ENCODE measurements around the gene CYBC1.

CYBC1 gene

GRCh38 chr17:82440469-82440981, 10.0 kb downstream of the CYBC1 start:
- H2AFZ ChIP-seq (ENCODE audit: low read length), result no peak overlapping the region
- H3K36me3 ChIP-seq (replicated peaks; ENCODE audit: insufficient read depth, low read length), result no peaks in the 10 kb centered on the region
- no peaks in the 10 kb centered on the region for H3K4me1 ChIP-seq (ENCODE audit: low read length)
- peaks cover 15% of the 10 kb centered on the region for H3K79me2 ChIP-seq (ENCODE audit: low read length)
- H3K4me2 ChIP-seq (ENCODE audit: low read depth, low read length), result no peak overlapping the region
- no peak for DNase-seq
- TF ChIP-seq EZH2phosphoT487 (IDR thresholded peaks at IDR 0.05; ENCODE audit: low read length) (no peak), EZH2 (optimal IDR thresholded peaks at IDR 0.05; ENCODE audit: low read depth, low read length) (no peak)
- TF ChIP-seq, protein P1, sequence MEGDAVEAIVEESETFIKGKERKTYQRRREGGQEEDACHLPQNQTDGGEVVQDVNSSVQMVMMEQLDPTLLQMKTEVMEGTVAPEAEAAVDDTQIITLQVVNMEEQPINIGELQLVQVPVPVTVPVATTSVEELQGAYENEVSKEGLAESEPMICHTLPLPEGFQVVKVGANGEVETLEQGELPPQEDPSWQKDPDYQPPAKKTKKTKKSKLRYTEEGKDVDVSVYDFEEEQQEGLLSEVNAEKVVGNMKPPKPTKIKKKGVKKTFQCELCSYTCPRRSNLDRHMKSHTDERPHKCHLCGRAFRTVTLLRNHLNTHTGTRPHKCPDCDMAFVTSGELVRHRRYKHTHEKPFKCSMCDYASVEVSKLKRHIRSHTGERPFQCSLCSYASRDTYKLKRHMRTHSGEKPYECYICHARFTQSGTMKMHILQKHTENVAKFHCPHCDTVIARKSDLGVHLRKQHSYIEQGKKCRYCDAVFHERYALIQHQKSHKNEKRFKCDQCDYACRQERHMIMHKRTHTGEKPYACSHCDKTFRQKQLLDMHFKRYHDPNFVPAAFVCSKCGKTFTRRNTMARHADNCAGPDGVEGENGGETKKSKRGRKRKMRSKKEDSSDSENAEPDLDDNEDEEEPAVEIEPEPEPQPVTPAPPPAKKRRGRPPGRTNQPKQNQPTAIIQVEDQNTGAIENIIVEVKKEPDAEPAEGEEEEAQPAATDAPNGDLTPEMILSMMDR (IDR thresholded peaks at IDR 0.05; ENCODE audit: low read length), result no peak
- no peaks in the 10 kb centered on the region for H4K20me1 ChIP-seq (ENCODE audit: insufficient read depth, low read length)
- no peaks in the 10 kb centered on the region for H3K27me3 ChIP-seq (replicated peaks; ENCODE audit: insufficient read depth, low read length)
- peaks cover 6% of the 10 kb centered on the region for H3F3A ChIP-seq (ENCODE audit: insufficient read depth, low read length)
- H3K4me3 ChIP-seq (ENCODE audit: low read length), result no peak overlapping the region
- H3K27ac ChIP-seq (ENCODE audit: low read length), result no peak overlapping the region
- H3K9me3 ChIP-seq (replicated peaks; ENCODE audit: insufficient read depth, low read length), result no peaks in the 10 kb centered on the region
- H3K9me2 ChIP-seq (replicated peaks; ENCODE audit: insufficient read depth, low read length), result no peaks in the 10 kb centered on the region
- no peak overlapping the region for H3K9ac ChIP-seq (ENCODE audit: low read length)

GRCh38 chr17:82439829-82440365, 10.7 kb downstream of the CYBC1 start:
- Histone ChIP-seq H3K9ac (ENCODE audit: low read length) (no peak overlapping the region), H3K4me3 (ENCODE audit: low read length) (no peak overlapping the region), H3K4me1 (ENCODE audit: low read length) (peaks cover 6% of the 10 kb centered on the region; the same call in 1 of the 2 replicates), H4K20me1 (ENCODE audit: insufficient read depth, low read length) (no peaks in the 10 kb centered on the region), H3K9me2 (replicated peaks; ENCODE audit: insufficient read depth, low read length) (no peaks in the 10 kb centered on the region), H3K36me3 (replicated peaks; ENCODE audit: insufficient read depth, low read length) (no peaks in the 10 kb centered on the region), H2AFZ (ENCODE audit: low read length) (no peak overlapping the region), H3K79me2 (ENCODE audit: low read length) (peaks cover 8% of the 10 kb centered on the region), H3K9me3 (replicated peaks; ENCODE audit: insufficient read depth, low read length) (no peaks in the 10 kb centered on the region), H3K27me3 (replicated peaks; ENCODE audit: insufficient read depth, low read length) (no peaks in the 10 kb centered on the region), H3K4me2 (ENCODE audit: low read depth, low read length) (no peak overlapping the region), H3F3A (ENCODE audit: insufficient read depth, low read length) (peaks cover 6% of the 10 kb centered on the region), H3K27ac (ENCODE audit: low read length) (no peak overlapping the region)
- no peak for DNase-seq
- no peak for TF ChIP-seq EZH2 (optimal IDR thresholded peaks at IDR 0.05; ENCODE audit: low read depth, low read length)

DNA sequence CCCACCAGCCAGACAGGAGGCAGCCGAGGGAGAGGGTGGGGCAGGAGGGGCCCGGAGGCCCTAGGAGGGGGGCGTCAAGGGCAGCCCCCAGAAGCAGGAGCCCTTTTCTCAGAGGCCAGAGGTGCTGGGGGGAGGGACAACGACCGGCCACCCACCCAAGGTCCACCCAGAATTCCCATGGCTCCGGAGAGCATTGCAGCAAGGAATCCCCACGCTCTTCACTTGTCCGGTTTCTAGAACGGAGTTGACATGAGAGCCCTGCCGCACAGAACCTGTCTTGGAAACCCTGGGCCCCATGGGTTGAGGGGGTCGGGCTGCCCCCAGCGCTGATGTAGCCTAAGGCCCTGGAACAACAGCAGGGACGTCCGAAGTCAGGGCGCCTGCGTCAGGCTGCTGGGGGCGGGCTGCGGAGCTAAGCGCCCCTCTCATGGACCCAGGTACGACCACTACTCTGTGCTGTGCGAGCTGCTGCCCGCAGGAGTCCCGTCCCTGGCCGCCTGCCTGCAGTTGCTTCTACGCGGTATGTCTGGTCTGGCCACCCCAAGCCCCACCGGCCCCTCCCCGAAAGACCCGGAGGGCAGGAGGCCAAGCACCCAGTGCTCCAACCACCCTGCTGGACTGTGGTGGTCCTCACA, 11.2 kb downstream of the CYBC1 start:
- H3K4me2 ChIP-seq (ENCODE audit: low read depth, low read length), result no peak overlapping the region
- H3K27me3 ChIP-seq (replicated peaks; ENCODE audit: insufficient read depth, low read length), result no peaks in the 10 kb centered on the region
- no peak for TF ChIP-seq EZH2 (optimal IDR thresholded peaks at IDR 0.05; ENCODE audit: low read depth, low read length)
- TF ChIP-seq, protein P1 (IDR thresholded peaks at IDR 0.05; ENCODE audit: low read length), result no peak
- TF ChIP-seq EZH2phosphoT487 (IDR thresholded peaks at IDR 0.05; ENCODE audit: low read length), result no peak
- DNase-seq, result no peak
- H2AFZ ChIP-seq (ENCODE audit: low read length), result no peak overlapping the region
- peaks cover 6% of the 10 kb centered on the region for H3F3A ChIP-seq (ENCODE audit: insufficient read depth, low read length)
- no peak overlapping the region for H3K27ac ChIP-seq (ENCODE audit: low read length)
- H3K9ac ChIP-seq (ENCODE audit: low read length), result no peak overlapping the region
- H3K9me3 ChIP-seq (replicated peaks; ENCODE audit: insufficient read depth, low read length), result no peaks in the 10 kb centered on the region
- H3K9me2 ChIP-seq (replicated peaks; ENCODE audit: insufficient read depth, low read length), result no peaks in the 10 kb centered on the region
- peaks cover 9% of the 10 kb centered on the region; the same call in 1 of the 2 replicates for H3K4me1 ChIP-seq (ENCODE audit: low read length)
- peaks cover 3% of the 10 kb centered on the region; the same call in 1 of the 2 replicates for H3K79me2 ChIP-seq (ENCODE audit: low read length)
- H4K20me1 ChIP-seq (ENCODE audit: insufficient read depth, low read length), result no peaks in the 10 kb centered on the region
- H3K4me3 ChIP-seq (ENCODE audit: low read length), result no peak overlapping the region
- H3K36me3 ChIP-seq (replicated peaks; ENCODE audit: insufficient read depth, low read length), result no peaks in the 10 kb centered on the region

All from MM.1S (cell line).